Osteocyte (in vitro differentiated cells): ENCODE results near the gene SMYD3. TPM values are rescaled to one million over a fixed set of nuclear protein-coding genes. Genes with fewer than 3 reads are reported as not detected.

ENCODE experiments used
- DNase-seq: peaks from one replicate; pipeline ENCODE4 v3.0.0; 2021; ENCODE audit warnings: mixed read lengths; ENCODE audit not compliant: unreplicated experiment; ENCODE audit errors: extremely low spot score
- H3K27ac Mint-ChIP-seq: one replicate; pipeline ENCODE4 v1.8.0; 2021; ENCODE audit warnings: mild to moderate bottlenecking, mixed read lengths; ENCODE audit not compliant: unreplicated experiment
- H3K27me3 Mint-ChIP-seq: one replicate; pipeline ENCODE4 v1.8.0; 2021; ENCODE audit warnings: mixed read lengths; ENCODE audit not compliant: unreplicated experiment
- H3K36me3 Mint-ChIP-seq: one replicate; pipeline ENCODE4 v1.8.0; 2021; ENCODE audit warnings: mixed read lengths; ENCODE audit not compliant: unreplicated experiment
- H3K4me1 Mint-ChIP-seq: one replicate; pipeline ENCODE4 v1.8.0; 2021; ENCODE audit warnings: mixed read lengths; ENCODE audit not compliant: unreplicated experiment
- H3K4me3 Mint-ChIP-seq: one replicate; pipeline ENCODE4 v1.8.0; 2021; ENCODE audit warnings: mild to moderate bottlenecking, moderate library complexity, mixed read lengths; ENCODE audit not compliant: unreplicated experiment
- H3K9me3 Mint-ChIP-seq: one replicate; pipeline ENCODE4 v1.8.0; 2021; ENCODE audit warnings: mixed read lengths; ENCODE audit not compliant: unreplicated experiment
- total RNA-seq: library from RNA; stranded (reverse); gene quantifications from 2 replicates; pipeline ENCODE4 v1.2.1, GENCODE V29; 2021
- TF ChIP-seq, protein P1 (sequence below): fragments of 200-600 bp; sonication (generic); IDR thresholded peaks from 2 replicates; pipeline ENCODE4 v1.5.0; 2021; ENCODE audit warnings: antibody characterized with exemption, mild to moderate bottlenecking, moderate library complexity

Gene SMYD3
- total RNA-seq, 1 donor from 2014 or later, result 22.3 TPM

DNA sequence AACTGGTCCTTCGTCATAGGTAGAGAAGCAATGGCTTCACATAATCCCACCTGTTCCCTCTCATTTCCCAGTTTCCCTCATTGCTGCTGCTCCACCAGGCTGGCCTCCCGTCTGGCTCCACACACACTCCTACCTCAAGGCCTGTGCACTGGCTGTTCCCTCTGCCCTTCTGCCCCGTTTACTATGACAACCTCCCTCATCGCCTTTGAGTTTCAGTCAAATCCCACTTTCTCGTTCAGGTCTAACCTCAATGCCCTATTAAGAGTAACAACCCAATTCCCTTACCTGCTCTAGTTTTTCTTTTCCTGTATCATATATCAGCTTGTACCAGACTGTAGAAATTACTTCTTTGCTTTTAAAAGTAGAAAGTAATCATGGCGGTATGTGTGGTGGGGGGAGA, 589.7 kb downstream of the SMYD3 start:
- no peaks in the 10 kb centered on the region for H3K27me3 Mint-ChIP-seq
- no peaks in the 10 kb centered on the region for H3K4me1 Mint-ChIP-seq
- no peaks in the 10 kb centered on the region for H3K9me3 Mint-ChIP-seq
- no peak overlapping the region for H3K4me3 Mint-ChIP-seq
- TF ChIP-seq, protein P1, sequence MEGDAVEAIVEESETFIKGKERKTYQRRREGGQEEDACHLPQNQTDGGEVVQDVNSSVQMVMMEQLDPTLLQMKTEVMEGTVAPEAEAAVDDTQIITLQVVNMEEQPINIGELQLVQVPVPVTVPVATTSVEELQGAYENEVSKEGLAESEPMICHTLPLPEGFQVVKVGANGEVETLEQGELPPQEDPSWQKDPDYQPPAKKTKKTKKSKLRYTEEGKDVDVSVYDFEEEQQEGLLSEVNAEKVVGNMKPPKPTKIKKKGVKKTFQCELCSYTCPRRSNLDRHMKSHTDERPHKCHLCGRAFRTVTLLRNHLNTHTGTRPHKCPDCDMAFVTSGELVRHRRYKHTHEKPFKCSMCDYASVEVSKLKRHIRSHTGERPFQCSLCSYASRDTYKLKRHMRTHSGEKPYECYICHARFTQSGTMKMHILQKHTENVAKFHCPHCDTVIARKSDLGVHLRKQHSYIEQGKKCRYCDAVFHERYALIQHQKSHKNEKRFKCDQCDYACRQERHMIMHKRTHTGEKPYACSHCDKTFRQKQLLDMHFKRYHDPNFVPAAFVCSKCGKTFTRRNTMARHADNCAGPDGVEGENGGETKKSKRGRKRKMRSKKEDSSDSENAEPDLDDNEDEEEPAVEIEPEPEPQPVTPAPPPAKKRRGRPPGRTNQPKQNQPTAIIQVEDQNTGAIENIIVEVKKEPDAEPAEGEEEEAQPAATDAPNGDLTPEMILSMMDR, result no peak
- no peak overlapping the region for H3K27ac Mint-ChIP-seq
- no peak for DNase-seq
- peaks cover 6% of the 10 kb centered on the region for H3K36me3 Mint-ChIP-seq

GRCh38 chr1:245915841-245916240, 591.2 kb downstream of the SMYD3 start:
- peaks cover 6% of the 10 kb centered on the region for H3K36me3 Mint-ChIP-seq
- no peak for DNase-seq

DNA sequence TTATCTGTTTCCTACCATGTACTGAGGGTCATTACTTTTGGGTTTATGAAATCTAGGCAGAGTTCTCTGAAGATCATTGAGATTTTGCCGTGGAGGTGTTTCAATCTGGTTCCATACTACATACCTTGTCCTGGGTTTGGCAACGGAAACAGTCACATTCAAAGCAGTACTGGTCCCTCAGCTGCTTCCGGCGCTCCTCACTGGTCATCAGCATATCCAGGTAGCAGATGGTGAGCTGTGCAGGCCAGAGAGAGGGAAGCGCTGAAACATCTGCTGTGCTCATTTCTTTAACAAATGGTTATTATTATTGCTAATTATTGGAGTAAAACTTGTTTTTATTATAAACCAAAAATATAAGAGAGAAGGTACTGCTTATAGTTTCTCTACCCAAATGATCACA, 591.7 kb downstream of the SMYD3 start:
- H3K27ac Mint-ChIP-seq, result no peak overlapping the region
- no peaks in the 10 kb centered on the region for H3K9me3 Mint-ChIP-seq
- H3K4me1 Mint-ChIP-seq, result no peaks in the 10 kb centered on the region
- H3K27me3 Mint-ChIP-seq, result no peaks in the 10 kb centered on the region
- TF ChIP-seq, protein P1, result no peak
- no peak for DNase-seq
- H3K4me3 Mint-ChIP-seq, result no peak overlapping the region
- H3K36me3 Mint-ChIP-seq, result peaks cover 6% of the 10 kb centered on the region

More at GRCh38 chr1:245915841-245916240, 591.2 kb downstream of the SMYD3 start:
- Mint-ChIP-seq H3K9me3 (no peaks in the 10 kb centered on the region), H3K4me3 (no peak overlapping the region), H3K4me1 (no peaks in the 10 kb centered on the region), H3K27me3 (no peaks in the 10 kb centered on the region), H3K27ac (no peak overlapping the region)
- TF ChIP-seq, protein P1, result no peak

- no peaks in the 10 kb centered on the region for H3K27me3 Mint-ChIP-seq
- no peaks in the 10 kb centered on the region for H3K4me1 Mint-ChIP-seq
- H3K36me3 Mint-ChIP-seq, result peaks cover 7% of the 10 kb centered on the region
These were observed 598.5 kb downstream of the SMYD3 start for GRCh38 chr1:245908543-245908942.

DNA sequence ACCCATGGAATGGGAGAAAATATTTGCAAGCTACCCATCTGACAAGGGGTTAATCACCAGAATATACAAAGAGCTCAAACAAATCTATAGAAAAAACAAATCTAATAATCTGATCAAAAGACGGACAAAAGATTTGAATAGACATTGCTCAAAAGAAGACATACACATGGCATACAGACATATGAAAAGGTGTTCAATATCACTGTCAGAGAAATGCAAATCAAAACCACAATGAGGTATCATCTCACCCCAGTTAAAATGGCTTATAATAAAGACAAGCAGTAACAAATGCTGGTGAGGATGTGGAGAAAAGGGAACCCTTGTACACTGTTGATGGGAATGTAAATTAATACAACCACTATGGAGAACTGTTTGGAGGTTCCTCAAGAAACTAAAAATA, 600.9 kb downstream of the SMYD3 start:
- Mint-ChIP-seq H3K27me3 (no peaks in the 10 kb centered on the region), H3K27ac (no peak overlapping the region)

More at GRCh38 chr1:245908543-245908942, 598.5 kb downstream of the SMYD3 start:
- TF ChIP-seq, protein P1, result no peak
- Mint-ChIP-seq H3K9me3 (no peaks in the 10 kb centered on the region), H3K4me3 (no peak overlapping the region), H3K27ac (no peak overlapping the region)
- no peak for DNase-seq

More for the DNA sequence above, 600.9 kb downstream of the SMYD3 start:
- peaks cover 3% of the 10 kb centered on the region for H3K36me3 Mint-ChIP-seq
- no peaks in the 10 kb centered on the region for H3K9me3 Mint-ChIP-seq
- TF ChIP-seq, protein P1, result no peak
- H3K4me1 Mint-ChIP-seq, result no peaks in the 10 kb centered on the region
- DNase-seq, result no peak
- no peak overlapping the region for H3K4me3 Mint-ChIP-seq
